ENCODE measurements around the gene CACNG7. TPM values are rescaled to one million over a fixed set of nuclear protein-coding genes. Genes with fewer than 3 reads are reported as not detected.

Gene CACNG7
- total RNA-seq, 4 donors from 2014 or later: not detected

- TF ChIP-seq CTCF (IDR thresholded peaks at IDR 0.05; ENCODE audit: low read depth): no peak
Measured at GRCh38 chr19:53966931-53967330, 57.9 kb downstream of the CACNG7 start.

- no peak for TF ChIP-seq CTCF (IDR thresholded peaks at IDR 0.05; ENCODE audit: low read depth)
Measured at GRCh38 chr19:53969366-53969765, 60.3 kb downstream of the CACNG7 start.

- no peak for TF ChIP-seq CTCF (IDR thresholded peaks at IDR 0.05; ENCODE audit: low read depth)
Measured at GRCh38 chr19:53971673-53972072, 62.6 kb downstream of the CACNG7 start.

GRCh38 chr19:53977429-53977990 is 68.4 kb downstream of the CACNG7 start:
- TF ChIP-seq CTCF (IDR thresholded peaks at IDR 0.05; ENCODE audit: low read depth): no peak

GRCh38 chr19:53977991-53978731 is 69.1 kb downstream of the CACNG7 start:
- TF ChIP-seq CTCF (IDR thresholded peaks at IDR 0.05; ENCODE audit: low read depth): no peak

- TF ChIP-seq CTCF (IDR thresholded peaks at IDR 0.05; ENCODE audit: low read depth): no peak
Measured at GRCh38 chr19:53978975-53979801, 70.1 kb downstream of the CACNG7 start.
